SK-N-MC (cell line): ENCODE measurements around the gene CHMP5.

Source experiments
- DNase-seq: peaks from one replicate; pipeline ENCODE4 v3.0.0-alpha.2; 2011; ENCODE audit warnings: low read depth, low spot score
- H3K27ac ChIP-seq: fragments of 200-600 bp; sonication (generic); 2 replicates; pipeline ENCODE4 v1.5.1; 2016; ENCODE audit warnings: mixed run types
- H3K36me3 ChIP-seq: fragments of 200-600 bp; sonication (generic); 2 replicates; pipeline ENCODE4 v1.6.1; 2017; ENCODE audit warnings: antibody characterized with exemption, low read length, mixed read lengths; ENCODE audit not compliant: insufficient read depth
- H3K4me3 ChIP-seq: fragments of 200-600 bp; sonication (generic); 2 replicates; pipeline ENCODE4 v1.5.1; 2016
- H3K9ac ChIP-seq: fragments of 200-600 bp; sonication (generic); 2 replicates; pipeline ENCODE4 v1.8.0; 2017; ENCODE audit warnings: mixed run types, mixed read lengths; ENCODE audit not compliant: insufficient read length
- H3K9me3 ChIP-seq: fragments of 200-600 bp; sonication (generic); 2 replicates; pipeline ENCODE4 v1.6.1; 2017; ENCODE audit warnings: low read depth, mild to moderate bottlenecking, antibody characterized with exemption, low read length, moderate library complexity, mixed read lengths
- EZH2 ChIP-seq: fragments of 200-600 bp; sonication (generic); IDR thresholded peaks from one replicate; pipeline ENCODE4 v1.6.1; 2017; ENCODE audit warnings: antibody characterized with exemption
- FOXP2 ChIP-seq: optimal IDR thresholded peaks from 2 replicates; pipeline ENCODE3; 2011; ENCODE audit warnings: mild to moderate bottlenecking, moderate library complexity; ENCODE audit not compliant: insufficient read depth; ENCODE audit errors: extremely low read length, control extremely low read depth
- POLR2AphosphoS5 ChIP-seq: IDR thresholded peaks from 2 replicates; pipeline ENCODE4 v1.6.1; 2012; ENCODE audit warnings: mild to moderate bottlenecking, low read depth, low read length, borderline replicate concordance

CHMP5 gene

GRCh38 chr9:33228606-33229005 is 36.2 kb upstream of the CHMP5 start:
- DNase-seq: no peak
- Histone ChIP-seq H3K36me3 (no peaks in the 10 kb centered on the region), H3K27ac (no peak overlapping the region), H3K4me3 (no peak overlapping the region), H3K9me3 (no peaks in the 10 kb centered on the region), H3K9ac (no peak overlapping the region)
- TF ChIP-seq POLR2AphosphoS5 (no peak), EZH2 (no peak), FOXP2 (no peak)

- Histone ChIP-seq H3K9me3 (no peaks in the 10 kb centered on the region), H3K36me3 (no peaks in the 10 kb centered on the region), H3K9ac (no peak overlapping the region), H3K4me3 (no peak overlapping the region), H3K27ac (no peak overlapping the region)
- TF ChIP-seq EZH2 (no peak), POLR2AphosphoS5 (no peak), FOXP2 (no peak)
- DNase-seq: no peak
Measured at GRCh38 chr9:33229359-33230114, 35.3 kb upstream of the CHMP5 start.

- Histone ChIP-seq H3K9me3 (no peaks in the 10 kb centered on the region), H3K36me3 (no peaks in the 10 kb centered on the region), H3K4me3 (no peak overlapping the region), H3K27ac (no peak overlapping the region), H3K9ac (no peak overlapping the region)
- TF ChIP-seq FOXP2 (no peak), POLR2AphosphoS5 (no peak), EZH2 (no peak)
- no peak for DNase-seq
Measured at GRCh38 chr9:33230756-33231622, 33.9 kb upstream of the CHMP5 start.

- H3K4me3 ChIP-seq: no peak overlapping the region
- no peak overlapping the region for H3K27ac ChIP-seq
- TF ChIP-seq FOXP2 (no peak), EZH2 (no peak), POLR2AphosphoS5 (no peak)
- no peak for DNase-seq
- no peaks in the 10 kb centered on the region for H3K9me3 ChIP-seq
- H3K36me3 ChIP-seq: no peaks in the 10 kb centered on the region
- H3K9ac ChIP-seq: no peak overlapping the region
Measured at GRCh38 chr9:33231623-33231942, 33.3 kb upstream of the CHMP5 start.

GRCh38 chr9:33232815-33233214 is 32.0 kb upstream of the CHMP5 start:
- TF ChIP-seq FOXP2 (no peak), POLR2AphosphoS5 (no peak), EZH2 (no peak)
- no peaks in the 10 kb centered on the region for H3K36me3 ChIP-seq
- no peaks in the 10 kb centered on the region for H3K9me3 ChIP-seq
- H3K9ac ChIP-seq: no peak overlapping the region
- no peak overlapping the region for H3K4me3 ChIP-seq
- no peak overlapping the region for H3K27ac ChIP-seq
- DNase-seq: no peak

- no peaks in the 10 kb centered on the region for H3K36me3 ChIP-seq
- H3K27ac ChIP-seq: no peak overlapping the region
- no peaks in the 10 kb centered on the region for H3K9me3 ChIP-seq
- no peak for DNase-seq
- TF ChIP-seq FOXP2: no peak
- no peak for TF ChIP-seq EZH2
- TF ChIP-seq POLR2AphosphoS5: no peak
- H3K4me3 ChIP-seq: no peak overlapping the region
- no peak overlapping the region for H3K9ac ChIP-seq
Measured at GRCh38 chr9:33233626-33234342, 31.1 kb upstream of the CHMP5 start.

- H3K9me3 ChIP-seq: no peaks in the 10 kb centered on the region
- H3K4me3 ChIP-seq: no peak overlapping the region
- no peak for DNase-seq
- no peaks in the 10 kb centered on the region for H3K36me3 ChIP-seq
- no peak overlapping the region for H3K27ac ChIP-seq
- no peak for TF ChIP-seq EZH2
- no peak for TF ChIP-seq POLR2AphosphoS5
- no peak for TF ChIP-seq FOXP2
- no peak overlapping the region for H3K9ac ChIP-seq
Measured at GRCh38 chr9:33234511-33235467, 30.1 kb upstream of the CHMP5 start.
